BLaER1 (cell line): ENCODE results near the gene UBL5.

Experiments
- H3K27ac ChIP-seq: shearing (Covaris generic); formaldehyde crosslinking; 2 replicates; pipeline ENCODE4 v1.8.1; 2022
- H3K27me3 ChIP-seq: shearing (Covaris generic); formaldehyde crosslinking; 2 replicates; pipeline ENCODE4 v1.8.1; 2022
- H3K36me3 ChIP-seq: shearing (Covaris generic); formaldehyde crosslinking; 2 replicates; pipeline ENCODE4 v1.8.1; 2022
- H3K4me1 ChIP-seq: shearing (Covaris generic); formaldehyde crosslinking; 2 replicates; pipeline ENCODE4 v1.8.1; 2022
- H3K4me2 ChIP-seq: shearing (Covaris generic); formaldehyde crosslinking; 2 replicates; pipeline ENCODE4 v1.8.1; 2022
- H3K4me3 ChIP-seq: shearing (Covaris generic); formaldehyde crosslinking; 2 replicates; pipeline ENCODE4 v1.8.1; 2022
- H3K9ac ChIP-seq: shearing (Covaris generic); formaldehyde crosslinking; 2 replicates; pipeline ENCODE4 v1.8.1; 2022
- H3K9me3 ChIP-seq: shearing (Covaris generic); formaldehyde crosslinking; 2 replicates; pipeline ENCODE4 v1.8.1; 2022
- H4K20me1 ChIP-seq: shearing (Covaris generic); formaldehyde crosslinking; 2 replicates; pipeline ENCODE4 v1.8.1; 2022
- Cebpa-rat ChIP-seq: shearing (Covaris generic); IDR thresholded peaks from 2 replicates; pipeline ENCODE4 v1.8.1; 2022

UBL5 gene

DNA sequence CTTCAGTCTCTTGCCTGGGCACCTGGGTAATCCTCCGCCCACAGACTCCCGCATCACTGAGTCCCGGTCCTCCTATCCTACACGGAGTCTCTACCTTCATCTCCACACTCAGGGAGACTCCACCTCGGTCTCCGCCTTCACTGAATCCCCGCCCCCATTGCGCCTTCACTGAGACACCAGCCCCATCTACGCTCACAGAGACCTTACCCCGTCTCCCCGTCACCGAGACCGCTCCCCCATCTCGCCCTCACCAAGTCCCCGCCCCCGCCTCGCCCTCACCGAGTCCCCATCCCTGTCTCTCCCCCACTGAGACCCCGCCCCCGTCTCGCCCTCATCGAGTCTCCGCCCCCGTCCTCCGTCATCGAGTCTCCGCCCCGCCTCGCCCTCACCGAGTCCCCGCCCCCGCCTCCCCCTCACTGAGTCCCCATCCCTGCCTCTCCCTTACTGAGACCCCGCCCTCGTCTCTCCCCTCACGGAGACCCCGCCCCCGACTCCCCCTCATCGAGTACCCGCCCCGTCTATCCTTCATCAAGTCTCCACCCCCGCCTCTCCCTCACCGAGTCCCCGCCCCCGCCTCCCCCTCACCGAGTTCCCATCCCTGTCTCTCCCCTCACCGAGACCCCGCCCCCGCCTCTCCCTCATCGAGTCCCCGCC lies 36.0 kb upstream of the UBL5 start:
- Histone ChIP-seq H3K36me3 (no peaks in the 10 kb centered on the region), H3K4me1 (peaks cover 18% of the 10 kb centered on the region), H3K4me2 (peak overlapping the region; percentile 72), H3K4me3 (peak overlapping the region; percentile 77), H3K9ac (0 out of 2 replicates have a peak overlapping the region, but pooled peaks have one; percentile 50), H3K27ac (no peak overlapping the region), H3K27me3 (no peaks in the 10 kb centered on the region), H3K9me3 (no peaks in the 10 kb centered on the region), H4K20me1 (no peaks in the 10 kb centered on the region)
- TF ChIP-seq Cebpa-rat: no peak

GRCh38 chr19:9792206-9793070 lies 35.3 kb upstream of the UBL5 start:
- Histone ChIP-seq H3K4me1 (peaks cover 15% of the 10 kb centered on the region), H3K4me3 (peak overlapping the region; percentile 77), H3K36me3 (no peaks in the 10 kb centered on the region), H3K4me2 (peak overlapping the region; percentile 78), H3K9ac (peak overlapping the region; percentile 83), H3K9me3 (no peaks in the 10 kb centered on the region), H3K27me3 (no peaks in the 10 kb centered on the region), H4K20me1 (no peaks in the 10 kb centered on the region), H3K27ac (peak overlapping the region; percentile 83)
- no peak for TF ChIP-seq Cebpa-rat

GRCh38 chr19:9793071-9793591 lies 34.6 kb upstream of the UBL5 start:
- H3K9me3 ChIP-seq: no peaks in the 10 kb centered on the region
- TF ChIP-seq Cebpa-rat: no peak
- H3K27me3 ChIP-seq: no peaks in the 10 kb centered on the region
- H3K4me2 ChIP-seq: peak overlapping the region; percentile 78
- no peaks in the 10 kb centered on the region for H4K20me1 ChIP-seq
- H3K4me3 ChIP-seq: peak overlapping the region; percentile 77
- H3K9ac ChIP-seq: peak overlapping the region; percentile 83
- H3K27ac ChIP-seq: peak overlapping the region; percentile 83
- H3K36me3 ChIP-seq: no peaks in the 10 kb centered on the region
- peaks cover 15% of the 10 kb centered on the region for H3K4me1 ChIP-seq

- Histone ChIP-seq H3K9me3 (no peaks in the 10 kb centered on the region), H3K4me1 (peaks cover 9% of the 10 kb centered on the region), H3K4me2 (no peak overlapping the region), H3K27me3 (no peaks in the 10 kb centered on the region), H3K4me3 (no peak overlapping the region), H3K9ac (no peak overlapping the region), H3K36me3 (no peaks in the 10 kb centered on the region), H3K27ac (no peak overlapping the region), H4K20me1 (no peaks in the 10 kb centered on the region)
- TF ChIP-seq Cebpa-rat: no peak
These were observed 31.5 kb upstream of the UBL5 start for GRCh38 chr19:9796113-9796773.

GRCh38 chr19:9797871-9798270 lies 29.8 kb upstream of the UBL5 start:
- Histone ChIP-seq H3K9ac (no peak overlapping the region), H3K9me3 (no peaks in the 10 kb centered on the region), H3K4me2 (no peak overlapping the region), H3K27me3 (no peaks in the 10 kb centered on the region), H3K4me3 (no peak overlapping the region), H3K36me3 (0 out of 2 replicates have a peak, but pooled peaks cover 1% of the 10 kb centered on the region), H3K27ac (no peak overlapping the region), H3K4me1 (peaks cover 7% of the 10 kb centered on the region), H4K20me1 (no peaks in the 10 kb centered on the region)
- no peak for TF ChIP-seq Cebpa-rat

DNA sequence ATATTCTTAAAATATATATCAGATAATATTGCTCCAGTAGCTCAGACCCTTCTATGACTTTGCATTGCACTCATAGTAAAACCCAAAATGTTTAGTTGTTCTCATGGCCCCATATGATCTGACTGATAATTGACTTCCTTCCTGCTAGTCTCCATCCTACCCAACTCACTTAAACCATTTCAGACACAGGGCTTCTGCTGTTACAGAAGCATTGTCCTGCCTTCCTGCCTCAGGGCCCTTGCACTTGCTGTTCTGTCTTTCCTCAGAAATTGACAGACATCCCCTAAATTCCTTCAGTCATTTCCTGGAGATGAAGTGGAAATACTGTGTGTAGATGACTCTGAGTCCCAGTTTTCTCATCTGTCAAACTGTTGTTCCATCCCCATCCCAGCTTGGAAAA lies 28.6 kb upstream of the UBL5 start:
- TF ChIP-seq Cebpa-rat: no peak
- Histone ChIP-seq H3K4me3 (no peak overlapping the region), H3K27ac (no peak overlapping the region), H3K4me2 (no peak overlapping the region), H3K27me3 (no peaks in the 10 kb centered on the region), H4K20me1 (no peaks in the 10 kb centered on the region), H3K4me1 (no peaks in the 10 kb centered on the region), H3K9me3 (no peaks in the 10 kb centered on the region), H3K9ac (no peak overlapping the region), H3K36me3 (0 out of 2 replicates have a peak, but pooled peaks cover 14% of the 10 kb centered on the region)

GRCh38 chr19:9801976-9802375 lies 25.7 kb upstream of the UBL5 start:
- Histone ChIP-seq H4K20me1 (no peaks in the 10 kb centered on the region), H3K36me3 (peaks cover 37% of the 10 kb centered on the region), H3K27me3 (no peaks in the 10 kb centered on the region), H3K4me1 (no peaks in the 10 kb centered on the region), H3K9me3 (no peaks in the 10 kb centered on the region), H3K9ac (no peak overlapping the region), H3K4me3 (no peak overlapping the region), H3K27ac (no peak overlapping the region), H3K4me2 (no peak overlapping the region)
- no peak for TF ChIP-seq Cebpa-rat

DNA sequence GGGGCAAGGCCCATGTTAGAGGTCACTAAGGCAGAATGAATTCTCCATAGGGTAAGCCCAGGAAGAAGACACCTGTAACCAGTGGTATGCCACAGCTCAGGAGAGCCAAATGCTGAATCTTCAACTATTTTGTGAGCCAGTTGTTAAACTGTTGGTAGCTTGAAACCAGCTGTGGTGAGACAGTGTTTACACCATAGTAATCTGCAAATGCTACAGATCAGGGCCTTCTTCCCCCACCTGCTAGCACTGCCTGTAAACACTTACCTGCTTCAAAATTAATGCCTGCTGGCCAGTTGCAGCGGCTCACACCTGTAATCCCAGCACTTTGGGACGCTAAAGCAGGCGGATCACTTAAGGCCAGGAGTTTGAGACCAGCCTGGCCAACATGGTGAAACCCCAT lies 20.9 kb upstream of the UBL5 start:
- Histone ChIP-seq H3K27ac (no peak overlapping the region), H4K20me1 (peaks cover 8% of the 10 kb centered on the region), H3K4me1 (no peaks in the 10 kb centered on the region), H3K9me3 (no peaks in the 10 kb centered on the region), H3K27me3 (no peaks in the 10 kb centered on the region), H3K4me2 (no peak overlapping the region), H3K4me3 (no peak overlapping the region), H3K9ac (no peak overlapping the region), H3K36me3 (peaks cover 84% of the 10 kb centered on the region)
- TF ChIP-seq Cebpa-rat: no peak

GRCh38 chr19:9808855-9809824 lies 18.6 kb upstream of the UBL5 start:
- TF ChIP-seq Cebpa-rat: no peak
- Histone ChIP-seq H3K4me1 (no peaks in the 10 kb centered on the region), H3K27ac (no peak overlapping the region), H3K9ac (no peak overlapping the region), H3K27me3 (no peaks in the 10 kb centered on the region), H4K20me1 (peaks cover 11% of the 10 kb centered on the region), H3K4me2 (no peak overlapping the region), H3K36me3 (peaks cover 91% of the 10 kb centered on the region), H3K4me3 (no peak overlapping the region), H3K9me3 (peaks cover 2% of the 10 kb centered on the region; the same call in 1 of the 2 replicates)
